Astrocyte (in vitro differentiated cells and primary cell): ENCODE measurements around the gene ZCCHC24. TPM values are rescaled to one million over a fixed set of nuclear protein-coding genes. Genes with fewer than 3 reads are reported as not detected.

ENCODE experiments used
- DNase-seq: peaks from one replicate; pipeline ENCODE4 v3.0.0-alpha.2; 2010; ENCODE audit warnings: low read depth
- FAIRE-seq: peaks from 2 replicates; lab custom pipeline; 2011; peaks lifted over from hg19 to GRCh38; lab: Jason Lieb, UNC
- H2AFZ ChIP-seq: 2 replicates; pipeline ENCODE4 v1.6.0; 2012; ENCODE audit warnings: low read depth, low read length, inconsistent platforms
- H3K27ac ChIP-seq: 2 replicates; pipeline ENCODE4 v1.5.1; 2011; ENCODE audit warnings: low read depth, low read length, inconsistent platforms
- H3K27me3 ChIP-seq: 2 replicates; pipeline ENCODE4 v1.6.0; 2011; ENCODE audit warnings: low read length, inconsistent platforms; ENCODE audit not compliant: insufficient read depth
- H3K36me3 ChIP-seq: 2 replicates; pipeline ENCODE4 v1.5.1; 2011; ENCODE audit warnings: low read length, inconsistent platforms; ENCODE audit not compliant: insufficient read depth
- H3K4me1 ChIP-seq: 2 replicates; pipeline ENCODE4 v1.5.1; 2011; ENCODE audit warnings: low read length, inconsistent platforms; ENCODE audit not compliant: insufficient read depth
- H3K4me2 ChIP-seq: 2 replicates; pipeline ENCODE4 v1.6.0; 2012; ENCODE audit warnings: low read length, inconsistent platforms
- H3K4me3 ChIP-seq: 2 replicates; pipeline ENCODE4 v1.5.1; 2011; ENCODE audit warnings: low read depth, mild to moderate bottlenecking, low read length, inconsistent platforms; ENCODE audit not compliant: insufficient read depth
- H3K79me2 ChIP-seq: 2 replicates; pipeline ENCODE4 v1.6.0; 2012; ENCODE audit warnings: mild to moderate bottlenecking, low read length, inconsistent platforms; ENCODE audit not compliant: insufficient read depth
- H3K9ac ChIP-seq: 2 replicates; pipeline ENCODE4 v1.6.0; 2012; ENCODE audit warnings: mild to moderate bottlenecking, low read length, inconsistent platforms
- H3K9me3 ChIP-seq: 2 replicates; pipeline ENCODE4 v1.5.1; 2012; ENCODE audit warnings: low read depth, mild to moderate bottlenecking, low read length, inconsistent platforms; ENCODE audit not compliant: insufficient read depth
- H4K20me1 ChIP-seq: 2 replicates; pipeline ENCODE4 v1.6.0; 2012; ENCODE audit warnings: low read length, inconsistent platforms; ENCODE audit not compliant: insufficient read depth
- H3K27ac Mint-ChIP-seq: one replicate; pipeline ENCODE4 v1.8.0; 2021; ENCODE audit warnings: mild to moderate bottlenecking, mixed read lengths; ENCODE audit not compliant: unreplicated experiment
- H3K27me3 Mint-ChIP-seq: one replicate; pipeline ENCODE4 v1.8.0; 2021; ENCODE audit warnings: low read depth, mixed read lengths; ENCODE audit not compliant: unreplicated experiment
- H3K36me3 Mint-ChIP-seq: one replicate; pipeline ENCODE4 v1.8.0; 2021; ENCODE audit warnings: low read depth, mixed read lengths; ENCODE audit not compliant: unreplicated experiment
- H3K4me1 Mint-ChIP-seq: one replicate; pipeline ENCODE4 v1.8.0; 2021; ENCODE audit warnings: low read depth, mixed read lengths; ENCODE audit not compliant: unreplicated experiment
- H3K4me3 Mint-ChIP-seq: one replicate; pipeline ENCODE4 v1.8.0; 2021; ENCODE audit warnings: mild to moderate bottlenecking, moderate library complexity, mixed read lengths; ENCODE audit not compliant: unreplicated experiment
- H3K9me3 Mint-ChIP-seq: one replicate; pipeline ENCODE4 v1.8.0; 2021; ENCODE audit warnings: mild to moderate bottlenecking, mixed read lengths; ENCODE audit not compliant: unreplicated experiment
- EZH2 ChIP-seq: IDR thresholded peaks from 2 replicates; pipeline ENCODE4 v1.6.1; 2012; ENCODE audit warnings: mild to moderate bottlenecking, low read length, inconsistent platforms; ENCODE audit not compliant: insufficient read depth
- total RNA-seq: library from RNA; stranded (reverse); gene quantifications from 2 replicates; pipeline ENCODE4 v1.2.1, GENCODE V29; 2021
- TF ChIP-seq, protein P1 (sequence below): IDR thresholded peaks from 2 replicates; pipeline ENCODE4 v1.5.1; 2011; ENCODE audit warnings: low read depth, mild to moderate bottlenecking, inconsistent platforms, low read length, moderate library complexity; ENCODE audit not compliant: insufficient read depth

ZCCHC24 gene
- total RNA-seq, 1 donor from 2014 or later, result 21.4 TPM

DNA sequence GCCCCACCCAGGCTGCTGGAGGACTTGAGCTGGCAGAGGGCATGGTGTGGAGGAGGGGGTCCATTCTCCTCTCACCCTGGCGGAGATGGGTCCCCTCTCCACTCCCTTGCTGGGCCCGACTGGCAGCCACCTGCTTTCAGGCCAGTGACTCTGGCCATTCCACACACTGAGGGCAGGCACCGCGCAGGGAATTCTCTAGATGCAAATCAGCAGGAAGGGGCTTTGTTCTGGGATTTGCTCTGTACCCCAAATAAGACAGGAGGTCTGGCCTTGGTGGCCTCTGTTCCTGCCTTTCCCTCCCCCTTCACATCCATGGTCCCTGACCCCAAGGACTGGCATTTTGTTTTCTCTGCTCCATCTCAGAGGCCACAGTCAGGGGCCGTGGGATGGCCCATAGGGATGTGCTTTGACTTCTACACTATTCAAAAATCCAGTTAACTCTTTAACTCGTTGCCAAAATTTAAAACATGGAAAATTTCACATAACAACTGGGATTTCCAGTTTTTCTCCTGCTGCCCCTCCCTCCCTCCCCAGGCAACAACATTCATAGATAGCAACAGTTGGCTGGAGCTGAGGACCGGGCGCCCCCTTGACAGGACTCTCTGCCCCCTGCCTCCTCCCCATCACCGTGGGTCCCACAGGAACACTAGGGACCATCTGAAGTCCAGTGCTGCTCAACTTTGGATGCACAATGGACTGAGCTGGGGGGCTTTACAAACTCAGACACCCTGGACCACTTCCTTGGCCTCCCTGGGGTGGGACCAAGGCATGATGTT is 64.3 kb downstream of the ZCCHC24 start:
- FAIRE-seq (no peak), DNase-seq (no peak)
- Histone ChIP-seq H3K4me1 (peaks cover 24% of the 10 kb centered on the region), H3K79me2 (no peaks in the 10 kb centered on the region), H3K27ac (peak overlapping the region; percentile 67), H3K36me3 (no peaks in the 10 kb centered on the region), H3K27me3 (no peaks in the 10 kb centered on the region), H3K9ac (peak overlapping the region; percentile 37), H2AFZ (no peak overlapping the region), H4K20me1 (no peaks in the 10 kb centered on the region), H3K4me3 (no peak overlapping the region), H3K4me2 (peak overlapping the region; percentile 50), H3K9me3 (no peaks in the 10 kb centered on the region)
- Mint-ChIP-seq H3K36me3 (no peaks in the 10 kb centered on the region), H3K9me3 (no peaks in the 10 kb centered on the region), H3K4me1 (peaks cover 16% of the 10 kb centered on the region), H3K4me3 (no peak overlapping the region), H3K27me3 (no peaks in the 10 kb centered on the region), H3K27ac (peak overlapping the region; percentile 91)
- TF ChIP-seq, protein P1, sequence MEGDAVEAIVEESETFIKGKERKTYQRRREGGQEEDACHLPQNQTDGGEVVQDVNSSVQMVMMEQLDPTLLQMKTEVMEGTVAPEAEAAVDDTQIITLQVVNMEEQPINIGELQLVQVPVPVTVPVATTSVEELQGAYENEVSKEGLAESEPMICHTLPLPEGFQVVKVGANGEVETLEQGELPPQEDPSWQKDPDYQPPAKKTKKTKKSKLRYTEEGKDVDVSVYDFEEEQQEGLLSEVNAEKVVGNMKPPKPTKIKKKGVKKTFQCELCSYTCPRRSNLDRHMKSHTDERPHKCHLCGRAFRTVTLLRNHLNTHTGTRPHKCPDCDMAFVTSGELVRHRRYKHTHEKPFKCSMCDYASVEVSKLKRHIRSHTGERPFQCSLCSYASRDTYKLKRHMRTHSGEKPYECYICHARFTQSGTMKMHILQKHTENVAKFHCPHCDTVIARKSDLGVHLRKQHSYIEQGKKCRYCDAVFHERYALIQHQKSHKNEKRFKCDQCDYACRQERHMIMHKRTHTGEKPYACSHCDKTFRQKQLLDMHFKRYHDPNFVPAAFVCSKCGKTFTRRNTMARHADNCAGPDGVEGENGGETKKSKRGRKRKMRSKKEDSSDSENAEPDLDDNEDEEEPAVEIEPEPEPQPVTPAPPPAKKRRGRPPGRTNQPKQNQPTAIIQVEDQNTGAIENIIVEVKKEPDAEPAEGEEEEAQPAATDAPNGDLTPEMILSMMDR, result no peak
- TF ChIP-seq EZH2, result no peak

DNA sequence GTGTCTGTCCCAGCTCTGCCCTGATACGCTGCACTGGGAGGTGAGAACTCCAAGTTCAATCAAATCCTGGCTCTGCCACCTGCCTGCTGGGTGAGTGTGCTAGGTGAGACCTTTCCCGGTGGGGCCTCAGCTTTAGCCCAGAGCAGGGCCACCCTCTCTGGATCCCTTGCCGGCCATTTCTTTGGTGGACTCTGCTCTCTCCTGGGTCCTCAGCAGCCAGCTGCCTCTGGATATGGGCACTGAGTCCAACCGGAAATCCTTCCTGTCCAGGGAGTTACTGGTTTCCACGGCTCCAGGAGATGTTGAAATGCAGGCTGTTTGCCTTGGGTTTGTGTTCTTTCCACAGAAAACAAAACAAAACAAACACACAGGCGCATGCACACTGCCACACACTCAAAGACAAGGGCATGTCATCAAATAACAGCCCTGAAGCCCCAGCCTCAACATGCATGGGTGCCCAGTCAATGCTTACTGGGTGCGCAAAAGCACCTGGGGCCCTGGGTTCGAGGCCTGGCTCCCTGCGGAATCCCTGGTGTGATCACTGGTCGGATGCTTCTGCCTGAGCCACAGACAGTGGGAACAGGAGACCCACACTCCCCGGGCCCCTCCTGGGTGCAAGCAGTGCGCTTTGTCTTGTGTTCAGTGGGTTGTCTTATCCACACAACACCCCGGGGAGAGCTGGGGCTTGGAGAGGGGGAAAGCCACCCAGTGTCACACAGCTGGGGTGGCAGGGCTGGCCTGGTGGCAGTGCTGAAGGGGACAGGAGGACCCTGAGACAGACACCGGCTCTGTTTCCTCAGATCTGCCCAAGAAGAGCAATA is 65.1 kb downstream of the ZCCHC24 start:
- Histone ChIP-seq H2AFZ (no peak overlapping the region), H3K4me2 (no peak overlapping the region), H4K20me1 (no peaks in the 10 kb centered on the region), H3K4me3 (no peak overlapping the region), H3K79me2 (no peaks in the 10 kb centered on the region), H3K9me3 (no peaks in the 10 kb centered on the region), H3K4me1 (peaks cover 24% of the 10 kb centered on the region), H3K36me3 (no peaks in the 10 kb centered on the region), H3K27ac (no peak overlapping the region), H3K27me3 (no peaks in the 10 kb centered on the region), H3K9ac (no peak overlapping the region)
- Mint-ChIP-seq H3K27me3 (no peaks in the 10 kb centered on the region), H3K4me1 (peaks cover 20% of the 10 kb centered on the region), H3K36me3 (no peaks in the 10 kb centered on the region), H3K4me3 (no peak overlapping the region), H3K27ac (no peak overlapping the region), H3K9me3 (no peaks in the 10 kb centered on the region)
- no peak for TF ChIP-seq EZH2
- TF ChIP-seq, protein P1, result no peak
- DNase-seq (no peak), FAIRE-seq (no peak)
